Activated naive CD4-positive, alpha-beta T cell treated with Interleukin-2 at 50 U/mL for 16 hours (primary cell): Measurements from ENCODE around the gene TMEM30B.
"Not testable (repeated sequence)": the region's sequence is repeated elsewhere in the genome, so short reads cannot be mapped to it uniquely, and the experiment has no call there.

Experiments used
- DNase-seq: peaks from one replicate; pipeline ENCODE4 v3.0.0-alpha.2; 2020

The TMEM30B gene

GRCh38 chr14:61264651-61265050 is 16.5 kb downstream of the TMEM30B start:
- no peak for DNase-seq

GRCh38 chr14:61264010-61264571 is 17.0 kb downstream of the TMEM30B start:
- DNase-seq: no peak

GRCh38 chr14:61262082-61262481 is 19.1 kb downstream of the TMEM30B start:
- no peak for DNase-seq

GRCh38 chr14:61260939-61261776 is 20.0 kb downstream of the TMEM30B start:
- no peak for DNase-seq

GRCh38 chr14:61258985-61259384 is 22.2 kb downstream of the TMEM30B start:
- DNase-seq: no peak

- DNase-seq: no peak
These were observed 23.6 kb downstream of the TMEM30B start for GRCh38 chr14:61257469-61258057.

- DNase-seq: no peak
These were observed 24.2 kb downstream of the TMEM30B start for GRCh38 chr14:61256826-61257468.

GRCh38 chr14:61255968-61256367 is 25.2 kb downstream of the TMEM30B start:
- no peak for DNase-seq

- no peak for DNase-seq
These were observed 26.2 kb downstream of the TMEM30B start for GRCh38 chr14:61254808-61255526.

- DNase-seq: no peak
These were observed 27.9 kb downstream of the TMEM30B start for GRCh38 chr14:61253064-61253738.

- peak; percentile 57 for DNase-seq
These were observed 28.6 kb downstream of the TMEM30B start for GRCh38 chr14:61252369-61253063.

GRCh38 chr14:61250063-61250462 is 31.1 kb downstream of the TMEM30B start:
- no peak for DNase-seq

GRCh38 chr14:61247935-61248334 is 33.2 kb downstream of the TMEM30B start:
- DNase-seq: no peak

GRCh38 chr14:61246721-61247120 is 34.4 kb downstream of the TMEM30B start:
- no peak for DNase-seq

GRCh38 chr14:61244009-61244408 is 37.1 kb downstream of the TMEM30B start:
- no peak for DNase-seq

- DNase-seq: no peak
These were observed 40.9 kb downstream of the TMEM30B start for GRCh38 chr14:61240206-61240605.

- DNase-seq: not testable (repeated sequence)
These were observed 41.9 kb downstream of the TMEM30B start for GRCh38 chr14:61239285-61239684.

- no peak for DNase-seq
These were observed 42.4 kb downstream of the TMEM30B start for GRCh38 chr14:61238611-61239245.

GRCh38 chr14:61234215-61234916 is 46.8 kb downstream of the TMEM30B start:
- DNase-seq: no peak

- no peak for DNase-seq
These were observed 47.6 kb downstream of the TMEM30B start for GRCh38 chr14:61233436-61233956.
